HL-60 (cell line): ENCODE data around the gene DDTL.

Source experiments
- DNase-seq, 2 experiments: peaks; one replicate each; pipeline ENCODE4 v3.0.0-alpha.2; 2010 to 2020; ENCODE audit warnings: low read depth in 1 of 2, low spot score in 1 of 2
- H3K27ac ChIP-seq: fragments of 250-450 bp; sonication (Bioruptor Pico); replicated peaks from 2 replicates; pipeline ENCODE4 v1.5.1; 2020; ENCODE audit warnings: mild to moderate bottlenecking, moderate library complexity
- H3K27me3 ChIP-seq: fragments of 250-450 bp; sonication (Bioruptor Pico); 2 replicates; pipeline ENCODE4 v1.5.1; 2021; ENCODE audit warnings: mild to moderate bottlenecking, moderate library complexity; ENCODE audit not compliant: insufficient read depth, poor library complexity, severe bottlenecking
- H3K4me3 ChIP-seq: replicated peaks from 2 replicates; pipeline ENCODE4 v1.5.1; 2011; ENCODE audit warnings: mild to moderate bottlenecking, control low read depth, low read length; ENCODE audit not compliant: insufficient read depth
- CTCF ChIP-seq: IDR thresholded peaks from one replicate; pipeline ENCODE4 v1.5.1; 2011; ENCODE audit warnings: low read length, control low read depth, inconsistent platforms; ENCODE audit not compliant: insufficient read depth
- GABPA ChIP-seq: IDR thresholded peaks from 2 replicates; pipeline ENCODE4 v1.6.1; 2012; ENCODE audit warnings: low read depth
- POLR2AphosphoS5 ChIP-seq: IDR thresholded peaks from 2 replicates; pipeline ENCODE4 v1.6.1; 2012; ENCODE audit warnings: low read depth
- REST ChIP-seq: IDR thresholded peaks from 2 replicates; pipeline ENCODE4 v1.6.1; 2012; ENCODE audit warnings: low read depth; ENCODE audit not compliant: insufficient replicate concordance
- SPI1 ChIP-seq: IDR thresholded peaks from 2 replicates; pipeline ENCODE4 v1.6.1; 2012; ENCODE audit warnings: low read depth, mild to moderate bottlenecking, borderline replicate concordance

The DDTL gene

GRCh38 chr22:24003887-24004286, 37.2 kb downstream of the DDTL start:
- no peak overlapping the region for H3K4me3 ChIP-seq
- no peak overlapping the region for H3K27ac ChIP-seq
- no peak for TF ChIP-seq CTCF
- no peak for DNase-seq
- H3K27me3 ChIP-seq, result no peaks in the 10 kb centered on the region

GRCh38 chr22:24005201-24005600, 38.5 kb downstream of the DDTL start, which contains the start of gene GSTT4:
GSTT4 (minus strand) TSS chr22:24005453; CDS start chr22:24005356, 97 bp downstream.
- no peak for DNase-seq
- TF ChIP-seq POLR2AphosphoS5, result no peak
- H3K4me3 ChIP-seq, result no peak within 1 kb of the TSS
- H3K27ac ChIP-seq, result no peak within 1 kb of the TSS
- no peaks in the 10 kb centered on the region for H3K27me3 ChIP-seq

GRCh38 chr22:24006207-24006913, 39.7 kb downstream of the DDTL start:
- H3K27me3 ChIP-seq, result no peaks in the 10 kb centered on the region
- H3K4me3 ChIP-seq, result no peak overlapping the region
- no peak for DNase-seq
- no peak overlapping the region for H3K27ac ChIP-seq
- TF ChIP-seq GABPA (no peak), POLR2AphosphoS5 (no peak), SPI1 (no peak), CTCF (no peak), REST (no peak)

- Histone ChIP-seq H3K27ac (no peak overlapping the region), H3K4me3 (no peak overlapping the region), H3K27me3 (no peaks in the 10 kb centered on the region)
- DNase-seq, result no peak
- TF ChIP-seq REST, result no peak
- TF ChIP-seq CTCF, result no peak
Observed at GRCh38 chr22:24006914-24007214, 40.2 kb downstream of the DDTL start.
